ENCODE data around the gene COLQ. TPM values are rescaled to one million over a fixed set of nuclear protein-coding genes. Genes with fewer than 3 reads are reported as not detected.
"Not testable (repeated sequence)": the region's sequence is repeated elsewhere in the genome, so short reads cannot be mapped to it uniquely, and the experiment has no call there.

The COLQ gene
- total RNA-seq, 4 donors from 2014 or later = 0.81 to 3.1 (median 2.8) TPM

DNA sequence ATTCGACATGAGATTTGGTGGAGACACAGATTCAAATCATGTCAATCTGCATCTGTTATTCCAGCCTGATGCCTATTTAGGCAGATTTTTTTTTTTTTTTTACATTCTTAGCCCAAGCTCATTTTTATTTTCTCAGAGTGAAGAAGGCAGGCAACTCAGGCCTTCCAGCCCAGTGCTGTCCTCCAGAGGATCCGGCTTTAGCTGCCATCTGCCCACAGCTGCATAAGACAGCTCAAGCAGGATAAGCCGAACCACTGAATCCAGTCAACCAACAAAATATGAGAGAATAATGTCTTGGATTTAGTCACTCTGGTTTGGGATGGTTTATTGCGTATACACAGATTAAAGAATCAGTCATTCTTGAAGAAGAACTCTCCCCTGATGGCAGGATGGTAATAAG lies 19.9 kb upstream of the COLQ start:
- WGBS, 2 donors = 97% methylated on average over 4 of the region's 4 CpGs

DNA sequence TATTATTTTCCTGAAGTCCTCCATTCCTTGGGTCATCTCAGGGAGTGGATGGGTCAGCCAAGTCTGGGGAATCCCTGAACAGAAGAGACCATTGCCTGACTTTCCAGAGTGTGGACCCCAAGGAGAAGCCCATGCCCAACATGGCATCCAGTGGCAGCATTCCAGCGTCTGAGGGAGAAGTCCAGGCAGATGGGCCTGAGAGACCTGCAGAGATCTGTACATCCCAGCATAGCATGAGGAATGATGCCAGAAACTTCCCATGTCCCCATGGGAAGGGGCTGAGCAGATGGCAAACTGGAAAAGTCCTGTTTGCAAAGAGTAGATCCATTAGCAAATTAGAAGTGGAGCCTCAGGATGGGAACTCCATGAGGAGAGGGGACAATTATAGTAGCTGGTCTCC lies 17.6 kb upstream of the COLQ start:
- H3K27ac ChIP-seq = no peak overlapping the region
- TF ChIP-seq POLR2A (IDR thresholded peaks at IDR 0.05) = no peak
- TF ChIP-seq, protein P1, sequence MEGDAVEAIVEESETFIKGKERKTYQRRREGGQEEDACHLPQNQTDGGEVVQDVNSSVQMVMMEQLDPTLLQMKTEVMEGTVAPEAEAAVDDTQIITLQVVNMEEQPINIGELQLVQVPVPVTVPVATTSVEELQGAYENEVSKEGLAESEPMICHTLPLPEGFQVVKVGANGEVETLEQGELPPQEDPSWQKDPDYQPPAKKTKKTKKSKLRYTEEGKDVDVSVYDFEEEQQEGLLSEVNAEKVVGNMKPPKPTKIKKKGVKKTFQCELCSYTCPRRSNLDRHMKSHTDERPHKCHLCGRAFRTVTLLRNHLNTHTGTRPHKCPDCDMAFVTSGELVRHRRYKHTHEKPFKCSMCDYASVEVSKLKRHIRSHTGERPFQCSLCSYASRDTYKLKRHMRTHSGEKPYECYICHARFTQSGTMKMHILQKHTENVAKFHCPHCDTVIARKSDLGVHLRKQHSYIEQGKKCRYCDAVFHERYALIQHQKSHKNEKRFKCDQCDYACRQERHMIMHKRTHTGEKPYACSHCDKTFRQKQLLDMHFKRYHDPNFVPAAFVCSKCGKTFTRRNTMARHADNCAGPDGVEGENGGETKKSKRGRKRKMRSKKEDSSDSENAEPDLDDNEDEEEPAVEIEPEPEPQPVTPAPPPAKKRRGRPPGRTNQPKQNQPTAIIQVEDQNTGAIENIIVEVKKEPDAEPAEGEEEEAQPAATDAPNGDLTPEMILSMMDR (IDR thresholded peaks at IDR 0.05) = no peak
- no peaks in the 10 kb centered on the region for H3K4me1 ChIP-seq
- intact Hi-C loops (cut with DNase I) = no loop called here
- no peaks in the 10 kb centered on the region for H3K36me3 ChIP-seq
- H3K4me3 ChIP-seq (replicated peaks in 1 of 3) = no peak overlapping the region
- WGBS, 2 donors = 90 to 92% methylated on average over 1 of the region's 1 CpG
- no peak for DNase-seq
- no peaks in the 10 kb centered on the region for H3K9me3 ChIP-seq
- no peaks in the 10 kb centered on the region for H3K27me3 ChIP-seq

More for the DNA sequence above, 19.9 kb upstream of the COLQ start:
- Histone ChIP-seq H3K27me3 (no peaks in the 10 kb centered on the region), H3K27ac (no peak overlapping the region), H3K4me1 (no peaks in the 10 kb centered on the region), H3K4me3 (replicated peaks in 1 of 3) (no peak overlapping the region), H3K36me3 (no peaks in the 10 kb centered on the region), H3K9me3 (no peaks in the 10 kb centered on the region)
- no peak for DNase-seq
- intact Hi-C loops (cut with DNase I) = no loop called here
- TF ChIP-seq POLR2A (IDR thresholded peaks at IDR 0.05) = no peak
- TF ChIP-seq, protein P1 (IDR thresholded peaks at IDR 0.05) = no peak

DNA sequence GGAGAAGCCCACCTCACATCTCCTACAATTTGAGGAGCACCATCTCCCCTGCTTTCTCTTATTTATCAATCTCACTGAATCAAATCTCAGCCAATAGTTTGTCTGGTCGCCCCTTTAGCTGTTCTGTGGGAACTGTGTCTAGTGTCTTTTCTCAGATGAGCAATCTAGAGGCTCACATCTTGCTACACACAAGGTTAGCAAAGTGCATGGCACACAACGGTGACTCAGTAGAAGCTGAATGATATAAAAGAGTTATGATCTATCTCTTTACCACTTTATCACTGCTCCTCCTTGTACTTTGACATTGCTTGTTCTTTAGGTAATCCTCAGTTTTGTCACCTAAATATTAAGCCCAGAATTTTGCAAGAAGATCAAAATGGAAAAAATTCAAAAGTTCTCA lies 16.8 kb upstream of the COLQ start:
- H3K36me3 ChIP-seq = no peaks in the 10 kb centered on the region

DNA sequence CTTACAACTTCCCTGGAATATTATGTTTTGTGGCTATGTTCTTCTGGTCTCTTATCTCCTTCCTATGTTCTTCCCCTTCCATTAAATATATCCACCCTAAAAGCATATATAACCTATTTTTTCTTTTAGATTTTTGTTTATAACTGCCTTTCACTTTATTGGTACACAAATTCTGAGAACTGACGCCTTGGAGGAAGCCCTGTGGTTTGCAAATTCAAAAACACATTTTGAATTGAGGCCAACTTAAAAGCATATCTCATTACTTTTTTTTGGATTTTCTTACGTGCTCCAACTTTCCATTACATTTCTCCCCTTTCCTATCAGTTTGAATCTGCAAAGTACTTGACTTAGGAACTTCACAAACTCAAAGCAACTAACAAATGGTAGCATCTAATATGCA lies 15.3 kb upstream of the COLQ start:
- H3K4me3 ChIP-seq (replicated peaks in 1 of 3) = no peak overlapping the region
- H3K27ac ChIP-seq = no peak overlapping the region
- no peaks in the 10 kb centered on the region for H3K27me3 ChIP-seq
- no peaks in the 10 kb centered on the region for H3K9me3 ChIP-seq
- no peaks in the 10 kb centered on the region for H3K4me1 ChIP-seq
- no peak for DNase-seq
- intact Hi-C loops (cut with DNase I) = no loop called here
- 64 to 66% methylated on average over 2 of the region's 2 CpGs for WGBS, 2 donors
- no peaks in the 10 kb centered on the region for H3K36me3 ChIP-seq
- no peak for TF ChIP-seq POLR2A (IDR thresholded peaks at IDR 0.05)
- TF ChIP-seq, protein P1 (IDR thresholded peaks at IDR 0.05) = no peak

More for the DNA sequence above, 16.8 kb upstream of the COLQ start:
- 90 to 93% methylated on average over 2 of the region's 2 CpGs for WGBS, 2 donors
- H3K27ac ChIP-seq = no peak overlapping the region
- no peak for TF ChIP-seq POLR2A (IDR thresholded peaks at IDR 0.05)
- TF ChIP-seq, protein P1 (IDR thresholded peaks at IDR 0.05) = no peak
- H3K4me3 ChIP-seq (replicated peaks in 1 of 3) = no peak overlapping the region
- intact Hi-C loops (cut with DNase I) = no loop called here
- H3K4me1 ChIP-seq = no peaks in the 10 kb centered on the region
- no peak for DNase-seq
- no peaks in the 10 kb centered on the region for H3K9me3 ChIP-seq
- H3K27me3 ChIP-seq = no peaks in the 10 kb centered on the region

DNA sequence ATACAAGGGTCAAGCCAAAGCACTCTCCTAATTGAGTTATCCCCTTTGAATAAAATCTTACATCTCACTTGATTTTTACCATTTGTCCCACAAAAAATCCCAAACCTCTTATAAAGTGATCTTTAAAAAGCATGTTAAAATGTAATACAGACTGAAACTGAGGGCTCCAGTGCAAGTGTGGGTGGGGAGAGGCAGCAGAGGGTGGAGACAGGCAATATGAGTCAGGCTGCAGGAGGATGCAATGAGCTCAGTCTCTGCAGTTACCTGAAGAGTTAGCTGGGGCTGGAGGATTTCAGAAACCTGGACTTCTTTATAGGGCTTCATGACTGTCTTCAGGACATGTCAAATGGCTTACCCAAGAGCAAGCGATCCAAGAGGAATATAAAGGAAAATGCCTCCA lies 14.2 kb upstream of the COLQ start:
- H3K36me3 ChIP-seq = no peaks in the 10 kb centered on the region
- H3K27ac ChIP-seq = no peak overlapping the region
- no peaks in the 10 kb centered on the region for H3K27me3 ChIP-seq
- 100% methylated on average over 1 of the region's 1 CpG for WGBS, 2 donors
- no peak for DNase-seq
- H3K4me3 ChIP-seq (replicated peaks in 1 of 3) = no peak overlapping the region
- intact Hi-C loops (cut with DNase I) = no loop called here
- H3K9me3 ChIP-seq = no peaks in the 10 kb centered on the region
- no peak for TF ChIP-seq POLR2A (IDR thresholded peaks at IDR 0.05)
- TF ChIP-seq, protein P1 (IDR thresholded peaks at IDR 0.05) = no peak
- H3K4me1 ChIP-seq = no peaks in the 10 kb centered on the region

DNA sequence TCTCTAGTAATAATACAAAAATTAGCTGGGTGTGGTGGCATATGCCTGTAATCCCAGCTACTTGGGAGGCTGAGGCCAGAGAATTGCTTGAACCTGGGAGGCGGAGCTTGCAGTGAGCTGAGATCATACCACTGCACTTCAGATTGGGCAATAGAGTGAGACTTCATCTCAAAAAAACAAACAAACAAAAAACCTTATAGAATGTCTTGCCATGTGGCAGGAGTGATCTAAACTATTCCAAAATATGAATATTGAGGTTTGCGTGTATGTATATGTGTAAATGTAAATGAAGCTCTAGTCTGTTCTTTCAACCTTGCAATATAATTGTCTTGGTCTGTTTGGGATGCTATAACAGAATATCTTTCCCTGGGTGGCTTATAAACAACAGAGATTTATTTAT lies 11.1 kb upstream of the COLQ start:
- H3K4me3 ChIP-seq (replicated peaks in 1 of 3); intact Hi-C loops (cut with DNase I); H3K27me3 ChIP-seq; H3K9me3 ChIP-seq; H3K27ac ChIP-seq; H3K36me3 ChIP-seq; H3K4me1 ChIP-seq; DNase-seq: not testable (repeated sequence)
- WGBS, 2 donors = 95 to 97% methylated on average over 2 of the region's 2 CpGs
